ENCODE measurements around the gene LSM6. TPM values are rescaled to one million over a fixed set of nuclear protein-coding genes. Genes with fewer than 3 reads are reported as not detected.

LSM6 gene
- polyA plus RNA-seq, 1 of the 3 experiments (the other 2 are of a cell fraction) = 32.5 TPM

GRCh38 chr4:146222313-146222712 lies 46.8 kb downstream of the LSM6 start (continued):
- no peak for TF ChIP-seq MAX (IDR thresholded peaks at IDR 0.05; ENCODE audit: low read depth)
- no peak for TF ChIP-seq MEF2A (IDR thresholded peaks at IDR 0.05; ENCODE audit: borderline replicate concordance, low read depth)
- no peak for TF ChIP-seq SIN3A (IDR thresholded peaks at IDR 0.05; ENCODE audit: borderline replicate concordance, low read depth, low read length)
- TF ChIP-seq TEAD4 (IDR thresholded peaks at IDR 0.05; ENCODE audit: borderline replicate concordance, insufficient read depth) = no peak
- TF ChIP-seq SMC3 (IDR thresholded peaks at IDR 0.05; ENCODE audit: low read depth, low read length) = no peak
- TF ChIP-seq TAF1 (IDR thresholded peaks at IDR 0.05; ENCODE audit: borderline replicate concordance, low read depth, low read length) = no peak
- TF ChIP-seq ELF1 (IDR thresholded peaks at IDR 0.05) = no peak
- TF ChIP-seq FOSL2 (IDR thresholded peaks at IDR 0.05; ENCODE audit: borderline replicate concordance, low read depth) = no peak
- no peak for TF ChIP-seq YY1 (IDR thresholded peaks at IDR 0.05; ENCODE audit: low read depth)
- TF ChIP-seq USF2 (IDR thresholded peaks at IDR 0.05; ENCODE audit: borderline replicate concordance, low read depth, low read length) = no peak
- TF ChIP-seq EP300 (IDR thresholded peaks at IDR 0.05; ENCODE audit: borderline replicate concordance in 1 of 2, low read depth in 1 of 2, low read length in 1 of 2) = no peak

GRCh38 chr4:146224326-146224966 lies 48.9 kb downstream of the LSM6 start:
- Histone ChIP-seq H3K9me3 (no peaks in the 10 kb centered on the region), H3K27ac (ENCODE audit: low read depth in 2 of 2, low read length in 1 of 2) (no peak overlapping the region; a peak in 1 of 4 replicates), H4K20me1 (ENCODE audit: insufficient read depth) (no peaks in the 10 kb centered on the region), H3K4me2 (no peak overlapping the region), H3K9me2 (no peaks in the 10 kb centered on the region), H3K79me2 (ENCODE audit: insufficient read depth) (no peaks in the 10 kb centered on the region), H3K4me3 (ENCODE audit: low read depth in 2 of 2, low read length in 1 of 2) (no peak overlapping the region), H3K27me3 (ENCODE audit: insufficient read depth) (no peaks in the 10 kb centered on the region), H3F3A (replicated peaks; ENCODE audit: insufficient read depth) (no peaks in the 10 kb centered on the region), H3K9ac (no peak overlapping the region), H3K36me3 (replicated peaks in 1 of 2; ENCODE audit: control insufficient read depth in 1 of 2, insufficient read depth in 2 of 2, low read length in 1 of 2) (no peaks in the 10 kb centered on the region), H3K4me1 (ENCODE audit: control insufficient read depth in 1 of 2, insufficient read depth in 2 of 2, low read depth in 1 of 2, low read length in 1 of 2) (peaks cover 0 to 5% of the 10 kb centered on the region in 2 experiments; a peak in 1 of 4 replicates), H2AFZ (ENCODE audit: low read depth) (no peak overlapping the region)
- POLR2A ChIA-PET = no interaction called here
- WGBS (ENCODE audit: low lambda C conversion rate) = 83% methylated on average over 8 of the region's 8 CpGs
- CTCF ChIA-PET = interaction anchor here (0.7 to 1.2 kb wide), 2 partner anchors 13 to 18 kb away, joined by 3 read pairs; no protein-coding TSS in a partner anchor
- TF ChIP-seq MEF2A (IDR thresholded peaks at IDR 0.05; ENCODE audit: borderline replicate concordance, low read depth) (no peak), USF1 (IDR thresholded peaks at IDR 0.05; ENCODE audit: borderline replicate concordance, low read depth) (no peak), IRF3 (IDR thresholded peaks at IDR 0.05; ENCODE audit: low read depth, low read length) (no peak), TEAD4 (IDR thresholded peaks at IDR 0.05; ENCODE audit: borderline replicate concordance, insufficient read depth) (no peak), FOXJ3 (CRISPR knock-in tag; IDR thresholded peaks at IDR 0.05) (no peak), TCF12 (IDR thresholded peaks at IDR 0.05) (no peak), POLR2AphosphoS5 (IDR thresholded peaks at IDR 0.05; ENCODE audit: low read depth, low read length) (no peak), PBX3 (IDR thresholded peaks at IDR 0.05) (no peak), NRF1 (IDR thresholded peaks at IDR 0.05; ENCODE audit: low read depth, low read length) (no peak), EZH2phosphoT487 (IDR thresholded peaks at IDR 0.05; ENCODE audit: borderline replicate concordance, low read depth) (no peak), RCOR1 (IDR thresholded peaks at IDR 0.05; ENCODE audit: low read length) (no peak), MAX (IDR thresholded peaks at IDR 0.05; ENCODE audit: low read depth) (no peak), TAF1 (IDR thresholded peaks at IDR 0.05; ENCODE audit: borderline replicate concordance, low read depth, low read length) (no peak)
- DNase-seq = no peak

Measured in SK-N-SH (cell line).